ENCODE data around the gene ADGRD2.

Gene ADGRD2

GRCh38 chr9:124439086-124439485, 11.2 kb upstream of the ADGRD2 start:
- no peak for DNase-seq

DNA sequence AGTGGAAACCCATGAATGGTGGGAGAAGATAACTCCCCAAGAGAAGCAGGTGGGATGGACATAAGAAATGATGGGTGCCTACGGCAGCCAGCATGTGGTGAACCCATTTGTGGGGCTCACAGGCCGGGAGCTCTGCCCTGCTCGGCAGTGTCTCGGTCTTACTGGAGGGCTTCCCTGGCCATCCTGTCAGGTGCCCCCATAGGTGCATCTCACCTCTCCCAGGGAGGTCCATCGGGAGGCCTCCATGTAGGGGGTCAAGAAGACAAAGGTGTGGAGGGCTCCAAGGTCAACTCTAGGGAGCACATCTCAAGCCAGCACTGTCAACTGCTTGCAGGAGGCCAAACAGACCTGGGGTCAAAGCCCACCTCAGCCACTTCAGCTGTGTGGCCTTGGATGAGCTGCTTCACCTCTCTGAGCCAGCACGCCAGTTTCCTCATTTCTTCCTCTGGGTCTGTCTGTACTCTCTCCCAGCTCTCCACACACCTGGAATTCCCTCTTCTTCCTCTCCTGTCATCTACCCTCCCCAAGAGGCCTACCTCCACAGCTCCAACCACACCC, 10.5 kb upstream of the ADGRD2 start:
- DNase-seq, result no peak

DNA sequence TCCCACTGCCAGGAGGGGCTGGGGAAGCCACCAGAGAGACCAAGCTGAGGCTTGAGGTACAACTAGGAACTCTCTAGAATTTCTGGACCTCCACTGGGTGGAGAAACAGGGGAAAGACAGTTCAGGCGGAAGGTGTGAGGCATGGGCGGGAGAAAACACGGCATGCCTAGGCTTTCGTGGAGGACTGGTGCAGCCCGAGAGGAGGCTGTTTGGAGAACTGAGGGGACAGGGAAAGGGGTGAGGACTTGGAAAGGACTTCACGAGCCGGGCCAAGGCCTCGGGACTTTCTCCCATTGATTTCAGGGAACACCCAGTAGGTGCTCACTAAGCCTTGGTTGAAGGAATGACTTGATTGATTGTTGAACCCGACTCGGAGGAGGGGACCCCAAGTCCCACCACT, 9.5 kb upstream of the ADGRD2 start:
- DNase-seq, result no peak

GRCh38 chr9:124441291-124441690, 9.0 kb upstream of the ADGRD2 start:
- no peak for DNase-seq

- no peak for DNase-seq
Observed at GRCh38 chr9:124442379-124442778, 7.9 kb upstream of the ADGRD2 start.

- DNase-seq, result no peak
Observed at GRCh38 chr9:124442826-124443225, 7.4 kb upstream of the ADGRD2 start.

- DNase-seq, result no peak
Observed at GRCh38 chr9:124443625-124444024, 6.6 kb upstream of the ADGRD2 start.

- no peak for DNase-seq
Observed at GRCh38 chr9:124444166-124444565, 6.1 kb upstream of the ADGRD2 start.

GRCh38 chr9:124447297-124447661, 3.0 kb upstream of the ADGRD2 start:
- DNase-seq, result no peak

DNA sequence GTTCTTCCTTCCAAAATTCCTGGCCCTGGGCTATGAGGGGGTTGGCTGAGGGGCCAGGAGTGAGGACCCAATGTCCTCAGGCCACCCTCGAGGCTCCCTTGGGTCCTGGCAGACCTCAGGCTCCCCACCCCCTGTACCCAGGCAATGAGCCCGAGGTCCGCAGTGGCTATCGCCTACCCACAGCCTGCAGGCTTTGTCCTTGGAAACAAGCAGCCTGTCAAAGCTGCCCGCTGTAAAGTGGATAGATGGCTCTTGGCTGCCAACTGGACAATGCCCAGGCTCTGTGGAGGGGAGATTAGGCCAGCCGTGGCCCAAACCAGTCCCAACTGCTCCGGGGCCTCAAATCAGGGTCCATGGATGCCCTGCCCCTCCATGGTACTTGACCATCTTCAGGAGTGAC, 2.2 kb upstream of the ADGRD2 start:
- no peak for DNase-seq

DNA sequence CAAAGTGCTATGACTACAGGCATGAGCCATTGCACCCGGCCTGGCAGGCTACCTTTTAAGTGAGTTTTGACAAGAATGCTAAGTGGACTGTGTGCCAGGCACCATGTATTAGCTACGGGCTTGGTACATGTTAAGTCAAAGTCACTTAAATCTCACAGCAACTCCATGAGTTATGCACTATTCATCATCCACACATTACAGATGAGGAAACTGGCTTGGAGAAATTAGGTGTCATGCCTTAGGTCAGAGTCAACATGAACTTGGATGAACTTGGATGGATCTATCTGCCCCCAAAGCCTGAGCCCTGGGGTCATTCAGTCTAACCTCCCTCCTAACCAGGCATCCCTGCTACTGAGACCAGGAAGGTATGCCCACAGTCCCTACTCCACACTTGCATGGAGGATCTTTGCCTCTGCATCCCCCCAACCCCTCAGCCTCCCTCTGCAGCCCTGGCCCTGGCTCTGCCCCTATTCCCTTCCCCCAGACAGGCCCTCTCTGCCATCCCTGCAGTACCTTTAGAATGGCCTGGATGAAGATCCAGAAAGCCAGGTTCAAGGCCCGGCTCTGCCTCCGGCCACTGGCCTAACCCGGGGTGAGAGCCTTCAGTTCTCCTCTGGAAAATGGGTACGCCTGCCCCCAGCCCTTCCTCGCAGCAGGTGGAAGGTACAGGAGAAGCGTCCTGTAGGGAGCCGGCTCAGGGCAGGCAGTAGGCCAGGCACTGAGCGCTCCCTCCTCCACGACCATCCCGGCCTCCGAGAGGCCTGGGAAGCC, 685 bp upstream of the ADGRD2 start:
- no peak for DNase-seq

- no peak for DNase-seq
Observed at GRCh38 chr9:124450931-124451661, 845 bp downstream of the ADGRD2 start.

GRCh38 chr9:124452326-124452725, 2.1 kb downstream of the ADGRD2 start:
- DNase-seq, result no peak

GRCh38 chr9:124452841-124453585, 2.8 kb downstream of the ADGRD2 start:
- no peak for DNase-seq

- no peak for DNase-seq
Observed at GRCh38 chr9:124453586-124454191, 3.4 kb downstream of the ADGRD2 start.

GRCh38 chr9:124454296-124454695, 4.0 kb downstream of the ADGRD2 start:
- DNase-seq, result no peak

- DNase-seq, result no peak
Observed at GRCh38 chr9:124454791-124455443, 4.7 kb downstream of the ADGRD2 start.

GRCh38 chr9:124455820-124456219, 5.6 kb downstream of the ADGRD2 start:
- DNase-seq, result no peak

- DNase-seq, result no peak
Observed at GRCh38 chr9:124456341-124457078, 6.3 kb downstream of the ADGRD2 start.

DNA sequence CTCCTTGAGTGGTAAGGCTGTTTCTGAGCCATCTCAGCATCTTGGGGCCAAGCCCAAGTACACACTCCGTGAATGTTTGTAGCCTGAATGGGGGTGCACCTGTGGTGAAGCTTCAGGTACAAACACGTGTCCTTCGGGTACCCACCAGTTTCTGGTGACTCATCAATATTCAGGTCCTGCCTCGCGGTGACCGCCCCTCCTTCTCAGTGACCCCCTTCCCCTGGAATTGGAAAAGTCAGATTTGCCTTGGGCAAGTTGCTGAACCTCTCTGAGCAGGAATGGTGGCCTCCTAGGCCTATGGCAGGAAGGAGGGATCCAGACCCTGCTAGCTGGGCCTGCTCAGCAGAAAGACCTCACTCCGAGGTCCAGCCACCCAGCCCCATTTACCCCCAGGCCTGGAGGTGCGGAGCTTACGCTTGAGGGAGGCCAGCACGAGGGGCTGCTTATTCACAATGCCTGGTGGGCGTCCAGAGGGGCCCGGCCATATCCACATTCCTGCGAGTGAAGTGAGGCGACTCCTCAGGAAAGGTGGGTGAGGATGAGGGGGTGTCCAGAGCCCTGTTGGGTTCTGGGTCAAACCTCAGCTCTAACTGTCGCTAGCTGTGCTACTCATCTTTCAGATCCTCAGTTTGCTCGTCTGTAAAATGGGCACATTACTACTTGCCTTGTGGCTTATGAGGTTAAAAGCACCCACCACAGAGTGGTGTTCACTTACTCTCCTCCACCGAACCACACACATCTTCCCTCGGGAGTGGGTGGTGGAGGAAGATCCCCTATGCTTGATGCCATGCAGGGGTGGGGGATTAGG, 7.0 kb downstream of the ADGRD2 start:
- DNase-seq, result no peak

DNA sequence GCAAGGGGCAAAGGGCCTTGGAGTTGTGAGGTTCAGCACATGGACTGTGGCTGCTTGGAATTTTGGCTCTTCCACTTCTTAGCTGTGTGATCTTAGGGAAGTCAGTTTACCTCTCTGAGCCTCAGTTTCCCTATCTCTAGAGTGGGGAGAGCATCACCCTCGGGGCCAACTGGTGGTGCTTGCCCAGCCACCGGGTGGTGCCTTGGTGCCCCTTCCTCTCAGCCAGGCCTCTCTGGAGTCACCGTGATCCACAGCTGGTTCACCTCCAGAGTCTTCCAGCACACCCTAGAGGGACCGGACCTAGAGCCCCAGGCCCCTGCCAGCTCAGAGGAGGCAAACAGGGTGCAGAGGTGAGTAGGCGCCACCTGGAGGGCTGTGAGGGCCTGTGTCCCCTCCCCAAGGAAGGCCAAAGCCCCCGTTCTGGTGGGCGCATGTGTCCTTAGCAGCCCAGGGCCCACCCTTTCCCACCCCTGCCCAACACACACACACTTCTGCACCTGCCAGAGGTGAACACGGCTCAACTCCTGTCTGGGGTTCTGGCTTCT, 7.7 kb downstream of the ADGRD2 start:
- no peak for DNase-seq
